NCI-H1417 treated with DMSO at 0.1 percent for 48 hours (cell line): ENCODE measurements around the gene EWSR1.

Experiments
- DNase-seq: peaks from one replicate; lab custom pipeline; 2025; lab: John Stamatoyannopoulos, UW

Gene EWSR1

DNA sequence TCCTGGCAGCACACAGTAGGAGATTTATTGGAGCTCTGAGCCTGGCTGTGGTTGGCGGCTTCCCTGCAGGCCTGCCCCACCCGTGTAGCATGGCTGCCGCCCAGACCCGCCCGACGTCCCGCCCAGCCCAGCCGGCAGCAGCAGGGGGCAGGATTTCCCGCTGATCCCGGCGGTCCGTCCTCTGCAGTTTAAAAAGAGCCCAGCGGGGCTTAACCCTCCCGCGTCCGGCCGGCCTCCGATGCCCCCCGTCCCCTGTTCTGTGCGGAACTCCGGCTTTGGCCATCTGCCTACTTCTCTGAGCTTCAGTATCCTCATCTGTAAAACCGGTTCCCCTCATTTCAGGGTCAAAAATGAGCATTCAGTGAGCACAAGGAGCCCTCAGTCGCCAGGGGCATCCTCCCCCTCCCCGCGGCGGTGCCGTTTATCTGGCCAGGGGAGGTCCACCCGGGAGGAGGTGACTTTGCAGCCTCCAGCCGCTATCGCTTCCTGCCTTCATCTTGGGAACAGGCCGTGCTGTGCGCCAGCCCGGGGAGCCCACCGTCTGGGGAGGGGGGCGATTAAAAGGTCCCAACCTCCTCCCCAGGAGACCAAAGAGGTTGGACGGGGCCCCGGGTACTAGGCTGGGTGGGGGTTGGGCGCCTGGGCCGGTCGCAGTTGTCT lies 38.2 kb downstream of the EWSR1 start, which contains the start of gene GAS2L1:
Gene GAS2L1 (plus strand): TSS at position 476 of the 660 bp plus-strand sequence. CDS start 1,456 bp downstream, outside the sequence.
- no peak for DNase-seq

DNA sequence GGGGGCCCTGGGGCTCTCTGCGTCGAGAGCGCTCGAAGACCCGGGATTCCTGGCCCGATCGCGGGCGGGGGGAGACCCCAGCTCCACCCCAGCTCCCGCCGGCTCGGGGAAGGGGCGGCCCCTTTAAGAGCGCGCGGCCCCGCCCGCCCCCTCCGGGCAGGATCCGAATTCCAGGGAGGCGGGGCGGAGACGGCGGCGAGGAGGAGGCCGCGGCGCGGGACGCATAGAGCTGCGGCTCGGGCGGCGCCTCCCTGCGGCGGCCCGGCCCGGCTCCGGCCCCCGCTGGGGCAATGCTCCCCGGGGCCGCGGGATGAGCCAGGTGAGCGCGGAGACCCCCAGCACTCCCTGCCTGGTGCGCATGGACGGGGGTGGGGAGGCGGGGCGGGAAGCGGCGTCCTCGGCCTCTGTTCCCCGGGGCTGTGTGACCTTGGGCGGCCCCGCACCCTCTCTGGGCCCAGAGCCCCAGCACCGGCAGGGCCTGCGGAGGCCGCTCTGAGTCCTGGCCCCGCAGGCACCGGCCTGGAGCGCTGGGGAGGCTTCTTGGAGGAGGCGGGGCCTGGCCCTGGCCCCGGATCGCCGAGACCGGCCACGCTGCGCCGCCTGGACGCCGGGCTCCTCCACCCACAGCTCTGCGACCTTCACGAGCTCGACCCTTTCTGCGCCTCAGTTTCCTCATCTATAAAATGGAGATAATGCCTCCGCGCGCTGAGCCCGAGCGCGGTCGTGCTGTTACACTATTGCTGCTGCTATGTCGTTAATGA lies 38.9 kb downstream of the EWSR1 start:
- no peak for DNase-seq

DNA sequence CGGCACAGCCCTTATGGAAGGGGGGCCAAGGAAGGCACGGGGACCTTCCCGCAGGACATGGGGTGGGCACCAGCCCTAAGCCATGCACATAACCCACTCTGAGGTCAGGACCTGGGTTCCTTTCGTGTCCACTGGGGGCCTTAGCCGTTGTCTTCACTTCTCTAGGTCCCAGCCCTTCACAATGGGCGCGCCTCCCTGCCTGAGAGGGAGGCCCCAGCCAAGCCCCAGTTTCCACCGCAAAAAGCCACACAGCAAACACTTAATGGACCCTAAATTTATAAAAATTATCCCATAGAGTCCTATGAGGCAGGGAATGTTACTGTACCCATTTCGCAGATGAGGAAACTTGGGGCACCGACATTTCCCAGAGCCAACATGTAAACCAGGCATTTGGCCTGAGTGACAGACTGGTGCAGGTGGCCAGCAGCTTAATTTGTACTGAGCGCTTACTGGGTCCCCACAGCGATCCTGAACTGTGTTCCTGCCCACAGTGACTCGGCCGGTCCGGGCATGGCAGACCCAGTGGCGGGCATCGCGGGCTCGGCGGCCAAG lies 39.6 kb downstream of the EWSR1 start:
- DNase-seq: no peak

DNA sequence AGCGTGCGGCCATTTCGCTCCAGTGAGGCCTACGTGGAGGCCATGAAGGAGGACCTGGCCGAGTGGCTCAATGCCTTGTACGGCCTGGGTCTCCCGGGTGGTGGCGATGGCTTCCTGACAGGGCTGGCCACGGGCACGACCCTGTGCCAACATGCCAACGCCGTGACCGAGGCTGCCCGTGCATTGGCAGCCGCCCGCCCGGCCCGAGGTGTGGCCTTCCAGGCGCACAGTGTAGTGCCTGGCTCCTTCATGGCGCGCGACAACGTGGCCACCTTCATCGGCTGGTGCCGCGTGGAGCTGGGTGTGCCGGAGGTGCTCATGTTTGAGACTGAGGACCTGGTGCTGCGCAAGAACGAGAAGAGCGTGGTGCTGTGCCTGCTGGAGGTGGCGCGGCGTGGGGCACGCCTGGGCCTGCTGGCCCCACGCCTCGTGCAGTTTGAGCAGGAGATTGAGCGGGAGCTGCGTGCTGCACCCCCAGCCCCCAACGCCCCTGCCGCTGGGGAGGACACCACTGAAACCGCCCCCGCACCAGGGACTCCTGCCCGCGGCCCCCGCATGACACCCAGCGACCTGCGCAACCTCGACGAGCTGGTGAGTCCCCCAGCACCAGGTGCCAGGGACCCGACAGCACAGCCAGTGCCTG lies 40.2 kb downstream of the EWSR1 start:
- DNase-seq: no peak

DNA sequence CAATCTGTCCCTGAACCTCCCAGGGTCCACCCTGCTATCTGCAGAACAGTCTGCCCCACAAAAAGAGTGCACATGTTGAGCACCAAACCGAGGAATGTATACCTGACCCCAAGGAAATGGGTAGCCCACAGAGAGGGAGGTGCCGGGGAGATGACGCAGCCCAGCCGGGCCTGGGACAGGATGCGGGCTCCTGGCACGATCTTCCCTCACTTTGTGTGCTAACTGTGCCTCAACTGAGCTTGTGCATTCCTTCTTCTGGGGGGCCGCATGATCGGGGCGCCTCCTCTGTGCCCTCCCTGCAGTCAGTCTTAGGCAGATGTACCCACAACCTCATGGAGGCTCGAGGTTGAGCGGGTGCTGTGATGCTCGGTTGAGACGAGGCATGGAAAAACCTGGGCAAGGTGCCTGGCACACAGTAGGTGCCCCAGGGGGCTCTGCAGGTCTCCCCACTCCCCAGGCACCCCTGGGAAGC lies 40.8 kb downstream of the EWSR1 start:
- DNase-seq: no peak

DNA sequence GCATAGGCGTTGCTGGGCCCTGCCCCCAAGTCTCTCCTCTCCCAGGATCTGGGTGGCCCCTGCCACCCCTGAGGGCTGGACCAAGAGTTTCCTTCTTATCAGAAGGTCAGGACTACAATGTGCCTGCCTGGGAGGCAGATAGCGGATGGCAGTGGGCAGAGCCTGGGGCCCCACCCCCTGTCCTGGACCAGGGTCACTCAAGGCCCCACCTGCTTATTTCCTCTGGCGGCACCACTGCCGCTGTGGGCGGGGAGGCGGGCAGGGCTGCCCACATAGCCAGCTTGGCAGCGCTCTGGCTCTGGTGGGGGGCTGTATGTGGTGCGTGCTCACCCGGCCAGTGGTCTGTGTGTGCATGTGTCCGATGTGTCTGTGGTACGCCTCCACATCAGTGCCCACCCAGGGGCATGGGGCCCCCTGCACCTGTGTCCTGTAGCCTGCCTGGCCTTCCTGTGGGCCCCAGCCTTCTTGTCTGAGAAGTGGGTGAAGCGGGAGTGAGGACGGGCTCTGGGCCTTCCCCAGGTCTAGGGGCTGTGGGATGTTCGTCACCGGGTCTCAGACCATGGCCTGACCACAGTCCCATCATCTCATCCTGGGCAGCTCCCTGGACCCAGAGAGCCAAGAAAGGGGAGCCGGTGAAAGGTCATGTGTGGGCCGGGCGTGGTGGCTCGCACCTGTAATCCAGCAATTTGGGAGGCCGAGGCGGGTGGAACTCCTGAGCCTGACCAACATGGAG lies 41.4 kb downstream of the EWSR1 start:
- DNase-seq: no peak

DNA sequence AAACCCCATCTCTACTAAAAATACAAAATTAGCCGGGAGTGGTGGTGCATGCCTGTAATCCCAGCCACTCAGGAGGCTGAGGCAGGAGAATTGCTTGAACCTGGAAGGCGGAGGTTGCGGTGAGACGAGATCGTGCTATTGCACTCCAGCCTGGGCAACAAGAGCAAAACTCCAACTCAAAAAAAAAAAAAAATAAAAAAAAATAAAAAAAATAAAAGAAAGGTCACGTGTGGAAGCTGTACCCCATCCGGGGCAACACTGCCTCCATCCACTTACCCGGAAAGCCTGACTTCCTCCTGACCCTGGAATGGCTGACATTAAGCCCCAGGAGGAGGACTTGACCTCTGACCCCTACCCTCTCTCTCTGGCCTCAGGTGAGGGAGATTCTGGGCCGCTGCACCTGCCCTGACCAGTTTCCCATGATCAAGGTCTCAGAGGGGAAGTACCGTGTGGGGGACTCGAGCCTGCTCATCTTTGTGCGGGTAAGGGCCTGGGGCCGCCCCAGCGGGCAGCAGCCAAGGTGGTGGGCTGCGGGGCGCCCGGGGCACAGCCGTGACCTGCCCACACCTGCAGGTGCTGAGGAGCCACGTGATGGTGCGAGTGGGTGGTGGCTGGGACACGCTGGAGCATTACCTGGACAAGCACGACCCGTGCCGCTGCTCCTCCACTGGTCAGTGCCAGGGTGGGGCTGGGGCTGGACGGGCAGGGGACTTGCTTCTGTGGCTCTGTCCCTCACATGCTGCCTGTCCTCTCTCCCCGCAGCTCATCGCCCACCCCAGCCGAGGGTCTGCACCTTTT lies 42.2 kb downstream of the EWSR1 start:
- no peak for DNase-seq

DNA sequence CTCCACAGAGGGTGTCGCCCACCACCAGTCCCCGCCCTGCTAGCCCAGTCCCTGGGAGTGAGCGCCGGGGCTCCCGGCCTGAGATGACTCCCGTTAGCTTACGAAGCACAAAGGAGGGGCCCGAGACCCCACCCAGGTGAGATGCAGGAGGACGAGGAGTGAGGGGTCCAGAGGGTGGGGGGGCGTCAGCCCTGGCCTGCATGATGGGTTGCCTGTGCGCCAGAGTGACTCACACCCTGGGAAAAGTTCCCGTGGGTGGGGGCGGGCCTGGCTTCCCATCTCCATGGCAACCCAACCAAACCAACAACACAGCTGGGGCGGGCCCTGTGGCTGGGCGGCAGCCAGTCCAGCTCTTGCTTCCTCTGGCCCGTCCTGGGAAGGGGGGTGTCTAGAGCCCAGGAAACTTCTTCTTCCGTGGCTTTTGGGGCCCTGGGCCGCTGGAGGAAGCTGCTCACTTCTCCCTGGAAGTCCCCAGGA lies 42.8 kb downstream of the EWSR1 start:
- no peak for DNase-seq

DNA sequence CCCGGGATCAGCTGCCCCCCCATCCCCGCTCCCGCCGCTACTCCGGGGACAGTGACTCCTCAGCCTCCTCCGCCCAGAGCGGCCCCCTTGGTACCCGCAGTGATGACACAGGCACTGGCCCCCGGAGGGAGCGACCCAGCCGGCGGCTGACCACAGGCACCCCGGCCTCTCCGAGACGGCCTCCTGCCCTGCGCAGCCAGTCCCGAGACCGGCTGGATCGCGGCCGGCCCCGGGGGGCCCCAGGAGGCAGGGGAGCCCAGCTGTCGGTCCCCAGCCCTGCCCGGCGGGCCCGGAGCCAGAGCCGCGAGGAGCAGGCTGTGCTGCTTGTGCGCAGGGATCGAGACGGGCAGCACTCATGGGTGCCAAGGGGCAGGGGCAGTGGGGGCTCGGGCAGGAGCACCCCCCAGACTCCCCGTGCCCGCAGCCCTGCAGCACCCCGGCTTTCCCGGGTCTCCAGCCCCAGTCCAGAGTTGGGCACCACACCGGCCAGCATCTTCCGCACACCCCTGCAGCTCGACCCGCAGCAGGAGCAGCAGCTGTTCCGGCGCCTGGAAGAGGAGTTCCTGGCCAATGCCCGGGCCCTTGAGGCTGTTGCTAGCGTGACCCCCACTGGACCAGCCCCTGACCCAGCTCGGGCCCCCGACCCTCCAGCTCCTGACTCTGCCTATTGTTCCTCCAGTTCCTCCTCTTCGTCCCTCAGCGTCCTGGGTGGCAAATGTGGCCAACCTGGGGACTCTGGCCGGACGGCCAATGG lies 43.6 kb downstream of the EWSR1 start:
- DNase-seq: no peak

DNA sequence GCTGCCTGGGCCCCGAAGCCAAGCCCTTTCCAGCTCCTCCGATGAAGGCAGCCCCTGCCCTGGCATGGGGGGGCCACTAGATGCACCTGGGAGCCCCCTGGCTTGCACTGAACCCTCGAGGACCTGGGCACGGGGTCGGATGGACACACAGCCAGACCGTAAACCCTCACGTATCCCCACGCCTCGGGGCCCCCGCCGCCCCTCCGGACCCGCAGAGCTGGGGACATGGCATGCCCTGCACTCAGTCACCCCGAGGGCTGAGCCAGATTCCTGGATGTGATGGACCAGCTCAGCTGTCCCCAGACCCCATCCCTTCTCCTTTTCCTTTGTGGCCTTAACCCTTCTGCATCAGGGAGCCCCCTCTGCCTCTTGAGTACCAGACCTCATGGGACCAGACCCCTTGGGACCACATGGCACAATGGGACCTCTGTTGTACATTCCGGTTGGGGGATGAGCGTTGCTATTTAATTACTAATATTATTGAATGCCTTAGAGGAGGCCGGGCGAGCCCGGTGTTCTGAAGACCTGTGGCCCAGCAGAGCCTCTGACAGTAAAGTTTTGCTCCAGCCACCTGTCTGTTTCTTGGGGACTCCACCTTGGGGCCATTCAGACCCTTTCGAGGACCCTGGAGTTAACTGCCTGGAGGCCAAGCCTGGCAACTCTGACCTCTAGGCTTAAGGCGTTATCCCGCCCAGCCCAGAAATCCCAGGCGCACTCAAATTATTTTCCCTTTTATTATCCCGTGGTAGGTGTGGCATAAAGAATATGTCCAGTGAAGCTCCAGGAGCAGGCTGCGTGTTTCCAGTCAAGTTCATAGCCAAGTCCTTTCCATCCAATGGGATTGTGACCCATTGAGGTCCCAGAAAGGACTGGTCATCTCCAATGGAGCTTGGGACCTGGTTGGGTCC lies 44.4 kb downstream of the EWSR1 start:
- DNase-seq: no peak

DNA sequence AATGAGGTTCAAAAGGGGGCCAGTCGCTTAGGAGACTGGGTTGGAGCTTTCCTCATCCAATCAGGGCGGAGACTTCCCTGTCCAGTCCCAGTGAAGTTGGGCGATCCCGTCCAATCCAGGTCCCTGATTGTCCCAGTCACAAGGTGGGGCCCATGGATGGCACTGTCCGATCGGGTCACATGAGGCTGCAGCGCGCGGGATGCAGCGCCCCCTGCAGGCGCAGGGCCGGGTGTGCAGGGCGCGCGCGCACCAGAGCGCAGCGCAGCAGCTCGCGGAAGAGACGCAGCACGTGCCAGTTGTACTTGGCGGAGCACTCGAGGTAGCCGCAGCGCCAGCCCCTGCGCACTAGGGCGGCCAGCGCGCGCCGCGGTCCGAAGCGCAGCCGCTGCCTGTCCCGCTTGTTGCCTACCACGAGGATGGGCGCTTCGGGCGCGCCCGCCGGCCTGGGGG lies 45.1 kb downstream of the EWSR1 start:
- no peak for DNase-seq

DNA sequence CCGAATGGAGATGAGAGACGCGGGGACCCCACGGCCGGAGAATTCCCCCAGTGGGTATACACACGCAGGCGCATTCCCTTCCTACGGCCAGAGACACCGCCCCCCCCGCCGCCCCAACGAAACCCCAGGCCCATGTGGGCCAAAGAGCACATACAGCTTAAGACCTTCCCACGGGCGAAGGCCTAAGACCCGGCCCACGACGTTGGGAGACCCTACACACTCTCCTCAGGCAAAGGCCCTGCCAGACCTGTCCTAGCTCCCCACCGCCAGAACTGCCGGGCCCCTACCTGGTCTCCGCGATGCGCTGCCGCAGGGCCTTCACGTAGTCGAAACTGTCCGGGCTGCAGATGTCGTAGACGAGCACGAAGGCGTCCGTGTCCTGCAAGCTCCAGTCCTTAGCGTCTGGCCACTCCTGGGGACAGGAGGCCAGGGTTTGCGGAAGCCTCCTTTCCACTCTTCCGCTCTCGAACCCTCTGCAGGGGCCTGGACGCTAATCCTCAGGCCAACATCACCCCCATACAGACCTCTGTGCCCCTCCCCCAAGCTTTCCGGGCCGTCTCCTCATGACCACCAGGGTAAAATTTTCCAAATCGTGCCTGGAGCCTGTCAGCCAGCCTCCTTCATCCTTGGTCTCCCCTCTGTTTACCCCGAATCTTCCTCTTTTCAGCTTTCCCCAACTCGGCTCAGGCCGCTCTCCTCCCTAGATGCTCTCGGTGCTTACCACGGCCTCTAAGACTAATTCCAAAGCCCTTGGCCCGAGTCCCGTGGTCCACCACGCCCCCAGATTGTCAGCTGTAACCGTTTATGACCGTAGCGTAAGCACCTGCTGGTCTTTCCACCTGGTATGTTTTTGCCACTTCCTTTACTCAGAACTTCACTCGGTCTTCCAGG lies 45.8 kb downstream of the EWSR1 start:
- DNase-seq: no peak

DNA sequence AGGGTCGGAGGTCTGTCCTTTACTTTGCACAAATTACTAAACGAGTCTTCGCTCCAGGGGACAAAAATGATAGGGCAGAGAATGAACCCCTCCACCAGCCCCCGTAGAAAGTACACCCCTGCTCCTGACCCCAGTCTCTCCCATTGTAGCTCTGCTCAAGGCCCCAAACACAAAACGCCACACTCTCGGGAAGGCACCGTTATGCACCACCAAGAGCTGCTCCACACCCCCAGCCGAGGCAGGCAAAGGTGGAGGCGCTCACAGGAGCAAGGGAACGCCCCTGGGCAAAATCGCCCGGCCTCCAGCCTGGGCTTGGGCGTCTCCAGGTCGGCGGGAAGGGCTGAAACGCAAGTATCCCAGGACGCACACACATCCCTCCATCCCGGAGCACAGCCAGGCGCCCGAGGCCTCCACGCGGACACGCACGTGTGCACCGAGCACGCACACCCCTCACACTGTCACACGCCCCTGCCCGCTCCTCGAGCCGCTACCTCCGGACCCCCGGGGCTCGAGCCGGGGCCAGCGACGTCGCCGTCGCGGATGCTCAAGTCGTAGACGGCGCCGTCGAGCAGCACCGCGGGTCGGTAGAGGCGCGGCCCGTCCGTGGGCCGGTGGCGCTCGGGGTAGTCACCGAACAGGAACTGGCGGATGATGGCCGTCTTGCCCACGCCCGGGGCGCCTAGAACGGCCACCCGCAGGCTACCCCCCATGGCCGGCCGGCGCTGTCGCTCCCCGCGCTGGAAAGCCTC lies 46.6 kb downstream of the EWSR1 start:
- DNase-seq: no peak

DNA sequence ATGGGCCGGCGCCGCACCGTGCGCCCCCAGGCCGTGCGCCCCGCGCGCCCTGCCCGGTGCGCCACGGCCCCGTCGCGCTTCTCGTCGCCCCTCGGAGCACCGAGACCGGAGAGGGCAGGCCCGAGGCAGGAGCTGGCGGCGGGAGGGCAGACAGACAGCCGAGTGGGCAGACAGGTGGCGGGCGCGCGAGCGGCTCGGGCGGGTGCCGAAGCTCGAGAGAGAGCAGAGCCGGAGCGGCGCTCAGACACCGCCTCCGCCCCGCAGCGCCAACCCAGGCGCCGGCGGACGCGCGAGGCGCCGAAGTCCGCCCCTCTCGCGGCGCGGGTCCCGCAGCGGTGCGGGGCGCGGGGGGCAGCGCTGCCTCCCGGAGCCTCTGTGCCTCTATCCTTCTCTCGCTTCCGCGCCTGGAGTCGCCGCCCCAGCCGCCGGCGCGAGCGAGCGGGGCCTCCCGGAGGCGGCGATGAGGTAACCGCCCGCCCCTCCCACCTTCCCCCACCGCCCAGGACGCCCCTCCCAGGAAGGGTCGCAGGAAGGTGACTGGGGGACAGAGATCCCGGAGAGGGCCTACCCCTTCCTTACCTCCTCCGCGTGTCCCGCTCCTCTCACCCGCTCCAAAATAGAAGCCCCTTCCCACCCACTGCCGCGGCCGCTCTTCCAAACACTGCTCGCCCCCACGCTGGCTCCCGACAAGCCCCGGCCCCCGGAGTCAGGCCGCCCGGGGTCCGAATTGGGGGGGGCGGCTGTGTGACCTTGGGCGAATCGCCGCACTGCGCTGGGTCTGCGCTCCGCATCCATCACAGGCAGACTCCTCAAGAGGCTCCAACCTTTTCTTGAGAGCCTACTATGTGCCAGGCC lies 47.4 kb downstream of the EWSR1 start, which contains the start of gene RASL10A:
Gene RASL10A (minus strand): TSS at position 412 of the 855 bp plus-strand sequence. CDS start 451 bp downstream, outside the sequence.
- no peak for DNase-seq

DNA sequence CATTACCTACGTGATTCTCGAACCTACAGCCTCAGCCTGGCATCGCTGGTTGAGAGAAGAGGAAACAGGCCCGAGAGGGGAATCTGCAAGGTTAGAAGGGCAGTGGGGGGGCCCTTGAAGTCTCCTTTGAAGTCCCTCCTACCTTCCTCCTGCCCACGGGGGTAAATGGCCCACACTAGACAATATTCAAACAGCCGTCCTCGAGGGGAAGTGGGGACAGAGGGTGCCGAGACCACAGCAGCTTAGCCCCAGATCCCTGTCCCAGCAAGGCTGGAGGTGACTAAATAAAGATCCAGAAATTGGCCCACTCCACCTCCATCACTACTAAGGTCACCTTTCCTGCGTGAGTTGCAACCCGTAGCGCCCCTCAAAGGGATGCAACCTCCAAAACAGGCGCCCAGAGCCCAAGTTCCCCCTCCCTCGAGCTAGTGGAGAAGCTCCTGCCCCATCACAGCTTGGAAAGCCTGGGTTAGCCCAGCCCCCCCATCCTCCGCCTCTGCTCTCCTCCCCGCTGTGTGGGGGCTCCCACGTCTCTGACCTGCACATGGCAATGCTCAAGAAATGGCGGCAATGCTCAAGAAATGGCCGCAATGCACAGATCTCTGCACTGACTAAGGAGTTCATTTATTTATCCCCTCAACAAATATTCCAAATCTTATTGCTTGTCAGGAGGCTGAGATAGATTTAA lies 48.2 kb downstream of the EWSR1 start:
- DNase-seq: no peak
